Activated CD8-positive, alpha-beta T cell treated with anti-CD3 and anti-CD28 coated beads for 36 hours (primary cell): ENCODE results near the gene BTN2A1. TPM values are rescaled to one million over a fixed set of nuclear protein-coding genes. Genes with fewer than 3 reads are reported as not detected.

ENCODE experiments used
- ATAC-seq: fragments of 200-7000 bp; cut with Tn5 transposase; one replicate; pipeline ENCODE4 v1.10.0; 2021; ENCODE audit warnings: mild to moderate bottlenecking, moderate library complexity
- CTCF ChIA-PET: fragments of 350-600 bp; sonication (Branson Sonifier 250); formaldehyde crosslinking; loops from one replicate; lab custom pipeline; 2021; ENCODE audit warnings: antibody characterized with exemption; lab: Charles Lee
- POLR2A ChIA-PET: fragments of 350-600 bp; sonication (Branson Sonifier 250); formaldehyde crosslinking; loops from one replicate; lab custom pipeline; 2021; ENCODE audit warnings: antibody characterized with exemption; lab: Charles Lee
- DNase-seq: peaks from one replicate; pipeline ENCODE4 v3.0.0-alpha.2; 2020
- H3K27ac Mint-ChIP-seq: one replicate; pipeline ENCODE4 v1.8.0; 2021; ENCODE audit warnings: mild to moderate bottlenecking, mixed read lengths
- H3K27me3 Mint-ChIP-seq: one replicate; pipeline ENCODE4 v1.8.0; 2021; ENCODE audit warnings: mixed read lengths
- H3K36me3 Mint-ChIP-seq: one replicate; pipeline ENCODE4 v1.8.0; 2021; ENCODE audit warnings: low read depth, mixed read lengths
- H3K4me1 Mint-ChIP-seq: one replicate; pipeline ENCODE4 v1.8.0; 2021; ENCODE audit warnings: low read depth, mixed read lengths
- H3K4me3 Mint-ChIP-seq: one replicate; pipeline ENCODE4 v1.8.0; 2021; ENCODE audit warnings: mild to moderate bottlenecking, moderate library complexity, mixed read lengths
- H3K9me3 Mint-ChIP-seq: one replicate; pipeline ENCODE4 v1.8.0; 2021; ENCODE audit warnings: mixed read lengths
- intact Hi-C: fragments of 100-400 bp; cut with micrococcal nuclease; formaldehyde crosslinking; loops from one replicate; pipeline ENCODE4 v1.10.0; 2022
- total RNA-seq, 2 experiments: library from RNA; stranded (reverse); gene quantifications; one replicate each; pipeline ENCODE4 v1.2.3, GENCODE V29; 2021
- TF ChIP-seq, protein P1 (sequence below): fragments of 200-600 bp; IDR thresholded peaks from one replicate; pipeline ENCODE4 v1.8.0; 2022; ENCODE audit warnings: antibody characterized with exemption, mild to moderate bottlenecking

The BTN2A1 gene
- total RNA-seq, 2 experiments from 2014 or later, result 14.2 to 16.2 TPM

DNA sequence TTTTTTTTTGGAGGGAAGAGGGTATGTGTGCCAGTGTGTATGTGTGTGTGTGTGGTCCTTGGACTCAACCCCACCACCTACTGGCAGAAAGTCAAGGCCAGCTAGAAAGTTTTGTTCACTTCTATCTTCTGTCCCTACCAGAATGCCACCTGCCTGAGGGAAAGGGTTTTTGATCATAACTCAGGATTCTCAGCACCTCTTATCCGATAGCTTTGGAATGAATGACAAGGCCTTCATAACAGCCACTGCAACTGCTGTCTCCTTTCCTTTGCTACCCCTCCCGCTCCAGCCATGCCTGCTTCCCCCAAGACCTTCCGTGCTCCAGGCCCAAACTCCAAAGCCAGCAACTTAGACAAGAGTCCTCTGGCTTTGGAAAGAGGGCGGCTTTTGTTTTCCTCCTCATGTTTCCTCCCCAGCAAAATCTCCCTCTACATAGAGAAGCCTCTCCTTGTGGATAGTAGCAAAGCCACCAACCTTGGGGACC is 37.0 kb upstream of the BTN2A1 start:
- Mint-ChIP-seq H3K9me3 (peaks cover 21% of the 10 kb centered on the region), H3K4me3 (no peak overlapping the region), H3K36me3 (peaks cover 15% of the 10 kb centered on the region), H3K4me1 (peaks cover 8% of the 10 kb centered on the region), H3K27me3 (no peaks in the 10 kb centered on the region), H3K27ac (no peak overlapping the region)
- DNase-seq (peak; percentile 44), ATAC-seq (peak; percentile 31)
- POLR2A ChIA-PET, result interaction anchor here (0.7 kb wide), 1 partner anchor 50 kb away, joined by 4 read pairs; no protein-coding TSS in a partner anchor
- intact Hi-C loops, result no loop called here
- CTCF ChIA-PET, result interaction anchor here (1.2 to 2.2 kb wide), 3 partner anchors 13 to 79 kb away, joined by 3 to 10 read pairs (median 6); no protein-coding TSS in a partner anchor
- TF ChIP-seq, protein P1, sequence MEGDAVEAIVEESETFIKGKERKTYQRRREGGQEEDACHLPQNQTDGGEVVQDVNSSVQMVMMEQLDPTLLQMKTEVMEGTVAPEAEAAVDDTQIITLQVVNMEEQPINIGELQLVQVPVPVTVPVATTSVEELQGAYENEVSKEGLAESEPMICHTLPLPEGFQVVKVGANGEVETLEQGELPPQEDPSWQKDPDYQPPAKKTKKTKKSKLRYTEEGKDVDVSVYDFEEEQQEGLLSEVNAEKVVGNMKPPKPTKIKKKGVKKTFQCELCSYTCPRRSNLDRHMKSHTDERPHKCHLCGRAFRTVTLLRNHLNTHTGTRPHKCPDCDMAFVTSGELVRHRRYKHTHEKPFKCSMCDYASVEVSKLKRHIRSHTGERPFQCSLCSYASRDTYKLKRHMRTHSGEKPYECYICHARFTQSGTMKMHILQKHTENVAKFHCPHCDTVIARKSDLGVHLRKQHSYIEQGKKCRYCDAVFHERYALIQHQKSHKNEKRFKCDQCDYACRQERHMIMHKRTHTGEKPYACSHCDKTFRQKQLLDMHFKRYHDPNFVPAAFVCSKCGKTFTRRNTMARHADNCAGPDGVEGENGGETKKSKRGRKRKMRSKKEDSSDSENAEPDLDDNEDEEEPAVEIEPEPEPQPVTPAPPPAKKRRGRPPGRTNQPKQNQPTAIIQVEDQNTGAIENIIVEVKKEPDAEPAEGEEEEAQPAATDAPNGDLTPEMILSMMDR, result peak; percentile 44

DNA sequence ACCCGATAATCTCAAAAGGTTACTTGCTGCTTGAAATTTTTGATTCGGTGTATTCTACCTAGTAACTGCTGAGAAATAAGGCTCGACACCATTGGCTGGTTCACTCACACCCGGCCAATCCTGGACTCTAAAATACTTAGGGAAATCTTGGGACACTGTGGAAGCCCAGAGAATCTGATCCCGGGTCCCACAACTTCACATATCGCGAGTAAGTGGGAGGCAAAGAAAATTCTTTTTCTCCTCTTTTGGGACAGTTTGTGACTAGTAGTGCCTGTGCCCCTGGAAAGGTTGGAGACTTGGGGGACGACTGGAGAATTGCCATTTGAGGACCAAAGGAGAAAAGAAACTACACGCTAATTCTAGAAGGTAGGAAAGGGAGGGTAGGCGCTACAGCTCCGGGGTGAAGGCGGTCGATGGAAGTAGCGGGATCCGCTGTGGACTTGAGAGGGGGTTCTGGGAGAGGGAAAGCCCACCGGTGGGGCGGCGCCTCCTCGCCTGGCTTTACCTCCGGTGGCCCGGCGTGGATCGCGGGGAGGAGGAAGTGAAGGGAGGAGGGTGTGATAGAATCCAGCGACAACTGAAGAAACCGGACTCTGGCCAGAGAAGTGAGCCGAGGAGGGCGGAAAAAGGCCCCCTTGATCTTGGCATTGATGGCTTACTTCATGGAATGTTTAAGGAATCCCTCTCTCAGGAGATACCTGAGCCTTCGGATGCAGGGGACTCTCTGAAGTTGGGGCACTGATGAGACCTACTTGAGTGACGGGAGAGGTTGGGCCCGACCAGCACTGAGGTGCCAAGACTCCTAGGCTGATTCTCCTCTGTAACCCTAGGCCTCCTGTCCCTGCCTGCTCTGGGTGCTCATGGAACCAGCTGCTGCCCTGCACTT is 36.3 kb upstream of the BTN2A1 start:
- H3K9me3 Mint-ChIP-seq, result peaks cover 19% of the 10 kb centered on the region
- H3K36me3 Mint-ChIP-seq, result peaks cover 14% of the 10 kb centered on the region

DNA sequence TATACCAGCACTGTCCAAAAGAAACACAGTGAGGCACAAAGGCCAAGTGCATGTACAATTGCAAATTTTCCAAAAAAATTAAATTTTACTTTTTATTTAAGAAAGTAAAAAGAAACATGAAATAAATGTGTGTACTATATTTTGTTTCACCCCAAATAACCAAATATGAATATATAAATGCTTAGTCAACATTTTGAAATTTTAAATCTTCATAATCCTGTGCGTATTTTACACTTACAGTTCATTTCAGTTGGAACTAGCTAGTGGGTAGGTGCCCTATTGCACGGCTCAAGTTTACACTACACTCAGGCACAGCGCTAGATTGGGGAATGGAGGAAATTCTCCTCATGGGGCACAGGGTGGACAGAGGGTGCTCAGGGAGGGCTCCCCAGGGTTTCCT is 35.4 kb upstream of the BTN2A1 start:
- Mint-ChIP-seq H3K27me3 (no peaks in the 10 kb centered on the region), H3K36me3 (peaks cover 11% of the 10 kb centered on the region), H3K4me3 (no peak overlapping the region), H3K27ac (no peak overlapping the region), H3K9me3 (peaks cover 12% of the 10 kb centered on the region), H3K4me1 (peaks cover 8% of the 10 kb centered on the region)
- ATAC-seq (no peak), DNase-seq (no peak)
- ChIA-PET CTCF (no interaction called here), POLR2A (no interaction called here)
- intact Hi-C loops, result no loop called here
- TF ChIP-seq, protein P1, result no peak

More for the DNA sequence above, 36.3 kb upstream of the BTN2A1 start:
- ChIA-PET POLR2A (interaction anchor here (0.7 kb wide), 1 partner anchor 51 kb away, joined by 4 read pairs; no protein-coding TSS in a partner anchor), CTCF (interaction anchor here (2.2 kb wide), 1 partner anchor 80 kb away, joined by 10 read pairs; no protein-coding TSS in a partner anchor)
- Mint-ChIP-seq H3K27me3 (no peaks in the 10 kb centered on the region), H3K4me1 (peaks cover 8% of the 10 kb centered on the region), H3K27ac (no peak overlapping the region), H3K4me3 (no peak overlapping the region)
- intact Hi-C loops, result no loop called here
- peak; percentile 95 for ATAC-seq
- peak; percentile 67 for DNase-seq
- TF ChIP-seq, protein P1, result no peak

DNA sequence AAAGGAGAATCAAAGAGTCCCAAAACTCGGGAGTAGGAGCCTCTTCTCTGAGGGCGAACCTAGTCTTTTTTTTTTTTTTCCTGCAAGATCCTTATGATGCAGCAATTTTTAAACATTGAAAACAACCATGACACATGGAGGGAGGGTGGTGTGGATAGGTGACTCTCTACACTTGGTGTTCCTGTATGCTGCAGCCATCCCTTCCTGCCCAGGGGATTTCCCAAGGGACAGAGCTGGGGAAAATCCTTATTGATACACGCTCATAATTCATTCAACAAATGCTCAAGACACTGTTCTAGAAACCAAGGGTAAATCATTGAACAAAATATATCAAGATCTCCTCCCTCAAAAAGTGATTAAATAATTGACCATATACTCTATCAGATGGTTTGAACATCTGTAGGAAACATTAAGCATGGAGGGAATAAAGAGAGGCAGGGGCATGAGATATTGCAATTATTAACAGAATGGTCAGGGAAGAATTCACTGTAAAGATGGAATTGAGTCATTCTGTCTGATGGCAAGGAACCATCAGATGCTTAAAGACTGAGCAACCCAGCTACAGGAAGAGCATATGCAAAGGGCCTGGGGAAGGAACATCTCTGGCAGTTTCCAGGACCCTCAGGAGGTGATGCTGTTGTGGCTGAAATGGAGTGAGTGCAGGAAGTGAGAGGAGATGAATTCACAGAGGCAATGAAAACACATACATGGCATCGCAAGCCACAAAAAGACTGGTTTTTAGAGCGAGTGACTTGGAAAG is 30.9 kb upstream of the BTN2A1 start:
- no peaks in the 10 kb centered on the region for H3K27me3 Mint-ChIP-seq
- TF ChIP-seq, protein P1, result no peak
- intact Hi-C loops, result no loop called here
- ChIA-PET POLR2A (interaction anchor here (0.6 to 1.5 kb wide), 2 partner anchors 46 to 52 kb away, joined by 4 read pairs; no protein-coding TSS in a partner anchor), CTCF (interaction anchor here (1.2 kb wide), 1 partner anchor 85 kb away, joined by 3 read pairs; no protein-coding TSS in a partner anchor)
- peaks cover 7% of the 10 kb centered on the region for H3K4me1 Mint-ChIP-seq
- no peak for ATAC-seq
- no peak overlapping the region for H3K4me3 Mint-ChIP-seq
- no peak overlapping the region for H3K27ac Mint-ChIP-seq
- peaks cover 8% of the 10 kb centered on the region for H3K36me3 Mint-ChIP-seq
- H3K9me3 Mint-ChIP-seq, result no peaks in the 10 kb centered on the region
- no peak for DNase-seq
